Panc1 (cell line): ENCODE measurements around the gene OR10G8. TPM values are rescaled to one million over a fixed set of nuclear protein-coding genes. Genes with fewer than 3 reads are reported as not detected.
"Not testable (repeated sequence)": the region's sequence is repeated elsewhere in the genome, so short reads cannot be mapped to it uniquely, and the experiment has no call there.

ENCODE experiments used
- ATAC-seq: fragments of 200-7000 bp; cut with Tn5 transposase; 2 replicates; pipeline ENCODE4 v1.9.1; 2020; ENCODE audit warnings: mild to moderate bottlenecking, moderate library complexity
- BruUV-seq: library from RNA; stranded (reverse); fragments of 400-500 nt; replicated peaks from 2 replicates; lab custom pipeline; 2021; lab: Mats Ljungman, UMichigan
- CTCF ChIA-PET: fragments of 300-600 bp; sonication (Branson Sonifier 250); formaldehyde crosslinking; loops from one replicate; lab custom pipeline; 2022; ENCODE audit warnings: antibody characterized with exemption; lab: Charles Lee
- POLR2A ChIA-PET: fragments of 300-600 bp; sonication (Branson Sonifier 250); formaldehyde crosslinking; loops from one replicate; lab custom pipeline; 2022; ENCODE audit warnings: antibody characterized with exemption; lab: Charles Lee
- DNase-seq: peaks from one replicate; pipeline ENCODE4 v3.0.0-alpha.2; 2010; ENCODE audit warnings: low read depth, low spot score
- H3K27ac ChIP-seq: 2 replicates; pipeline ENCODE4 v1.5.1; 2011; ENCODE audit warnings: mild to moderate bottlenecking, low read length, inconsistent platforms
- H3K27me3 ChIP-seq: fragments of 200-500 bp; sonication (Bioruptor generic); 2 replicates; pipeline ENCODE4 v1.6.0; 2014; ENCODE audit warnings: low read length, inconsistent platforms; ENCODE audit not compliant: control insufficient read depth, insufficient read depth
- H3K36me3 ChIP-seq: fragments of 200-500 bp; sonication (Bioruptor generic); 2 replicates; pipeline ENCODE4 v1.5.1; 2014; ENCODE audit warnings: inconsistent platforms, mild to moderate bottlenecking, low read length, moderate library complexity; ENCODE audit not compliant: control insufficient read depth, insufficient read depth
- H3K4me1 ChIP-seq: 2 replicates; pipeline ENCODE4 v1.5.1; 2011; ENCODE audit warnings: inconsistent platforms, mild to moderate bottlenecking, low read length, moderate library complexity; ENCODE audit not compliant: control insufficient read depth, insufficient read depth
- H3K4me3 ChIP-seq, 2 experiments: 2 replicates each; pipeline ENCODE4 v1.5.1; 2011 to 2012; ENCODE audit warnings: low read depth in 2 of 2, low read length in 2 of 2, mild to moderate bottlenecking in 2 of 2, inconsistent platforms in 1 of 2, moderate library complexity in 1 of 2
- H3K9me3 ChIP-seq: fragments of 200-500 bp; sonication (Bioruptor generic); 2 replicates; pipeline ENCODE4 v1.5.1; 2014; ENCODE audit warnings: low read depth, mild to moderate bottlenecking, inconsistent platforms, low read length, moderate library complexity; ENCODE audit not compliant: control insufficient read depth, insufficient read depth
- CTCF ChIP-seq: fragments of 450-650 bp; IDR thresholded peaks from 2 replicates; pipeline ENCODE4 v1.5.1; 2017; ENCODE audit warnings: mild to moderate bottlenecking
- POLR2AphosphoS5 ChIP-seq: IDR thresholded peaks from 2 replicates; pipeline ENCODE4 v1.6.1; 2012; ENCODE audit warnings: mild to moderate bottlenecking, low read depth, low read length, moderate library complexity
- REST ChIP-seq, 2 experiments: IDR thresholded peaks; 2 replicates each; pipeline ENCODE4 v1.6.1; 2011 to 2012; ENCODE audit warnings: low read depth in 2 of 2, control low read depth in 1 of 2, low read length in 1 of 2, mild to moderate bottlenecking in 1 of 2, moderate library complexity in 1 of 2; ENCODE audit not compliant: insufficient read depth in 1 of 2
- SIN3A ChIP-seq: IDR thresholded peaks from 2 replicates; pipeline ENCODE4 v1.6.1; 2012; ENCODE audit warnings: low read depth, mild to moderate bottlenecking, low read length, moderate library complexity, borderline replicate concordance; ENCODE audit not compliant: insufficient read depth
- TCF7L2 ChIP-seq: IDR thresholded peaks from 2 replicates; pipeline ENCODE4 v1.6.1; 2011; ENCODE audit warnings: mild to moderate bottlenecking, low read depth, low read length, inconsistent platforms
- in situ Hi-C: cut with HindIII; loops from 2 replicates; pipeline ENCODE4 v1.10.0; 2016; ENCODE audit warnings: low sequenced_read_pairs, low pct_unique_long_range_greater_than_20kb
- intact Hi-C: fragments of 100-400 bp; cut with micrococcal nuclease; formaldehyde crosslinking; loops from one replicate; pipeline ENCODE4 v1.10.0; 2022; ENCODE audit not compliant: unreplicated experiment
- total RNA-seq: library from RNA; stranded (reverse); gene quantifications from one replicate; pipeline ENCODE4 v1.2.1, GENCODE V29; 2021; ENCODE audit not compliant: unreplicated experiment

The OR10G8 gene
- total RNA-seq, 1 experiment from 2014 or later, result not detected

GRCh38 chr11:124015837-124016236 lies 10.8 kb upstream of the OR10G8 start:
- H3K36me3 ChIP-seq, H3K27me3 ChIP-seq, POLR2A ChIA-PET, CTCF ChIA-PET, ATAC-seq, BruUV-seq, H3K9me3 ChIP-seq, H3K4me3 ChIP-seq, DNase-seq, H3K4me1 ChIP-seq, in situ Hi-C loops, intact Hi-C loops, H3K27ac ChIP-seq: not testable (repeated sequence)

GRCh38 chr11:124036666-124037065 lies 10.1 kb downstream of the OR10G8 start:
- Histone ChIP-seq H3K9me3 (no peaks in the 10 kb centered on the region), H3K4me1 (no peaks in the 10 kb centered on the region), H3K4me3 (no peak overlapping the region), H3K36me3 (no peaks in the 10 kb centered on the region), H3K27me3 (no peaks in the 10 kb centered on the region), H3K27ac (no peak overlapping the region)
- no TSS peak for BruUV-seq
- no peak for TF ChIP-seq CTCF
- TF ChIP-seq REST (IDR thresholded peaks at IDR 0.05; ENCODE audit: insufficient read depth in 1 of 2, low read depth in 2 of 2, low read length in 1 of 2), result no peak
- TF ChIP-seq POLR2AphosphoS5, result no peak
- no peak for TF ChIP-seq TCF7L2
- TF ChIP-seq SIN3A, result no peak
- ChIA-PET POLR2A (no interaction called here), CTCF (no interaction called here)
- no peak for ATAC-seq
- in situ Hi-C loops, result no loop called here
- no peak for DNase-seq
- intact Hi-C loops, result no loop called here

- H3K36me3 ChIP-seq, result no peaks in the 10 kb centered on the region
- ATAC-seq, result no peak
- ChIA-PET POLR2A (no interaction called here), CTCF (no interaction called here)
- in situ Hi-C loops, result no loop called here
- DNase-seq, result no peak
- TF ChIP-seq POLR2AphosphoS5 (no peak), SIN3A (no peak), CTCF (no peak)
- no peaks in the 10 kb centered on the region for H3K9me3 ChIP-seq
- H3K27me3 ChIP-seq, result no peaks in the 10 kb centered on the region
- H3K4me3 ChIP-seq, result no peak overlapping the region
- H3K4me1 ChIP-seq, result no peaks in the 10 kb centered on the region
- H3K27ac ChIP-seq, result no peak overlapping the region
- intact Hi-C loops, result no loop called here
- no TSS peak for BruUV-seq
Measured at GRCh38 chr11:124039557-124039956, 13.0 kb downstream of the OR10G8 start.
